Activated gamma-delta T cell (primary cell): ENCODE results near the gene STX7.

Experiments used
- DNase-seq: peaks from one replicate; lab custom pipeline; 2025; lab: John Stamatoyannopoulos, UW

STX7 gene

DNA sequence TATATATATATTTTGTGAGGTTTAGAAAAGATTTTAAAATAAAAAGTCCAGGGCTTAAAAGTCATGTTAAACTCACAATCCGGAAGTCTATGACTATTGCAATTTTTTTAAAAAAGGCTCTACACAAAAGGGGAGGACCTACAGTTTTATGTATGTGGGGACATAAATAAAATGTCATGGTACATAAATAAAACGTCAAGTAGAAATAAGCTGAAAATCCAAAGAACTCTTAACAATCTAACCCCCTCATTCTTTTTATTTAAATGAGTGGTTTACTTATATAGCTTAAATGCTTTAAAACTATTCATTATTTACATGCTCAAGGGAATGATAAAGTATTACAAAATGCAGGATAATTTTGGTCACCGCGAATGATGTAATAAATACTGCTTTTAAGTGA lies 36.2 kb downstream of the STX7 start:
- DNase-seq, result no peak

DNA sequence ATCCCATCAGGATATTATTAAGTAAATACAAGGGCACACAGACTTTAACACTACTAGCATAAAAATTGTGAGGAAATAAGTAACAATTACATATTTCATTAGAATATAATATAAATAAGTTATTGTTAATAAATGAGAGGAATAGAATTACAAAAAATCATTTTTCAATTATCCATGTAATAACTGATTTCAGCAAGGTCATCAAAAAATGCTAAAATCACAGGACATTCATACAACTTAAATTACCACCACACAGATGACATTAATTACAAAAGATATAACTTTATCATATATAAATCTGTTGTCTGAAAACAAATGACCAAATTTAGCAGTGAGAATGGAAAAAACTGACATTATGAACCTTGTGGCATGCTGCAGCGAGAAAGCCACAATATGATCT lies 37.0 kb downstream of the STX7 start:
- no peak for DNase-seq

DNA sequence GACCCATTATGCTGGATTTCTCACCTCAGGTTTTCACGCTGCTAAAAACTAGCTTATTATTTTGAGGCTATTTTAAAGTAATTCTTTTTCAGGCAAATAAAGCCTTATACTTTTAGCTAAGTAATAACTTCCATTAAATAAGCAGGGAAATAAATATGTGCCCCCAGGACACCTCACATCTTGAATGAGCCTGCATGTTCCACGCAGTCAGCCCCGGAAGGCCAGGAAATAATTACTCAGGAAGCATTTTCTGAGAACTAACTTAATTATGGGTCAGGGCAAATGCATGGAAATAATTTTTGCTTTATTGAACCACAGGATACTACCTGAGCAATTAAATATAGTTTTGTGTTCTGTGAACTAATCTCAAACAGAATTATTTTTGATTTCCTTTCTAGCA lies 41.1 kb downstream of the STX7 start:
- DNase-seq, result no peak

DNA sequence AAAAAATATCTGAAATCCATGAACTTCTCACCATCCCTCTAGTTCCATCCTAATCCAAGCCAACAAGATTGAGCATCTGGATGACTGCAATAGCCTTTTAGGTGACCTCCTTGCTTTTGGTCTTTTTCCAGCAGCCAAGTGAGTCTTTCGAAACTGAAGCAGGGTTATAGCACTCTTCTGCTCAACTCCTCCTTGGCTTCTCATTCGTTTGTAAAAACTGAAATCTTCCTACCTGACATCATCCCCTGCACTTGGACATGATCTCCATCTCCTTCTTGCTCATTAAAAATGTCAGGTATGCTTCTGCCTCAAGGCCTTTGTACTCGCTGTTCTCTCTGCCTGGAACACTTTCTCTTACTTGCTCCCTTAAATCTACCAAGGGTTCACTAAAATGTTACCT lies 46.0 kb downstream of the STX7 start:
- no peak for DNase-seq

DNA sequence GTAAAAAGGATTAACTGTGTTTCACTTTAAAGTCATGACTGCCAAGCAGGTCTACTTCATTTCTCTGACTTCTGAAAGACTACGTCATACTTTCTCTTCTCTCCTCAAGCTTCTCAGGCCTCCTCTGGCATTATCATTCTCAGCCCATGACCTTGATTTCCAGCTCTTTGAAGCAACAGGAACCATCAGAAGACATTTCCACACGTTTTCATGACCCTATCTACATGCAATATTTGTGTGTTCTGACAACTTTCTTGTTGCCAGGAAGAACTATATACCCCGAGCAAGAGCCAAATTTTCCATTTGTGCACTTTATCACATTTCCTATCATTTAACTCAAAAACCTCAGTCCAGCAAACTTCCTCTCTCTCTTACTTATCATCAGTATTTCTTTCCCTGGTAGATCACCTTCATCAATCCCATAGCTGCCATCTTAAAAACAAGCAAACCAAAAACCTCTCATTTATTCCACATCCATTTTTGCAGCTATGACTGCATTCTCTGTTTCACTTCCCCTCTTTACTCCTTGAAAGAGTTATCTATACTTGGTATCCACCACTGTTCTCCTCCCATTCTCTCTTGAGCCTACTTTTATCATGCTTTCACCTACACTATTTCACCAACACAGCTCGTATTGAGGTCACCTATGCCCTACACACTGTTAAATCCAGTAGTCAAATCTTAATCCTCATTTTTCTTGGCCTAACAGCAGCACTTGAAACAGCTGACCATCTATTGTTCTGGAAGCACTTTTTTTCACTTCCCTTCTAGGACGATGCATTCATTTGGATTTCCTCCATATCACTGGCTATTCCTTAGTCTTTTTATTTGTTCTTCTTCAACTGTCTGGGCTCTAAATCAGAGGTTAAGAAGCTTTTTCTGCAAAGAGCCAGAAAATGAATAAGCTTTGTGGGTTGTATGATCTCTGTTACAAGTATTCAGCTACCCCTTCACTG lies 47.1 kb downstream of the STX7 start:
- no peak for DNase-seq

DNA sequence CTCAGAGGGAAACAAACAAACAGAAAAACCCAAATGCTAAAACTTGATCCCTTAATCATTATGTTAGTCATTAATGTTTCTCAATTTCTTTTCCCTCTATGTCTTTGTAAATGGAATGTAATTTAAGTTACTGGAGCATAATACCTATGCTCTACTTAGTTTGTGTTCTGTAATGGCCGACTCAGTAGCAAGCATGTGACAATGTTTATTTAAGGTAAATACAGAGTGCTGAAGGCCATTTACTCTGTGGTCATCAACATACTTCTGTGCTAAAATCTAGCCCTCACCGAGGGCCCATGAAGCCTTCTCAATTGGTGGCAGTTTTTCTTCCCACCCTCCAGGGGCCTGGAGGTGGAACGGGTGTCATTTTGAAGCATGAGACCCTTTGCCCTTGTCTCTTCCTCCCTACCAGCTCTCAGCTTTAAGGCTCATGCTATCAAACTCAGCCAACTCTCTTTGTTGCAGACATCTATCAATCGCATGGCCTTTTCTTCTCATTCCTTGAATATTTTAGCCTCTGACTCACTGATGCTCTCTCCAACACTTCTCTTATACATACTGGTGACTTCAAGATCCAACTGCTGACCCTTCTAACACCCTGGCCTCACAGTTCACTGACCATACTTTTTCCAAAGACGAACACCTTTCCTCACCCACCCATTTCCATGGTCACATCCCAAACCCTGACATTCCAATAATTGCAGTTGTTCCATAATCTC lies 48.2 kb downstream of the STX7 start:
- DNase-seq, result no peak

DNA sequence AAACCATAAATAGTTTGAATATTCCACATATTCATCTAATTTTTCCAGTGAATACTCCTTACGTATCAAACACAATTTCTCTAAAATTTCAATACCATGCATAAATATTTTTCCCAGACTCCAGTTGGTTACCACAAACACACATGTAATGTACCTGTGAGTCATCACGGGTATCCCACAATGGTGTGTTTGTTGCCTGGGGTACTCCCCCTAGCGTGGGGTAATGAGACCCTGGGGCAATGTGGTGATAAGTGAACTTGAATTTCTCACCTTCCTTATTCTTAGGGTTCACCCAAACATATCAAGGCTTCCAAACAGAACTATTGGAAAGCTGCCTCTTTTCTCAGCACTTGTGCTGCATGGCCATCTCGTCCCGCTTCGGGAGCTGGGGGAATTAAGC lies 51.0 kb downstream of the STX7 start:
- no peak for DNase-seq

DNA sequence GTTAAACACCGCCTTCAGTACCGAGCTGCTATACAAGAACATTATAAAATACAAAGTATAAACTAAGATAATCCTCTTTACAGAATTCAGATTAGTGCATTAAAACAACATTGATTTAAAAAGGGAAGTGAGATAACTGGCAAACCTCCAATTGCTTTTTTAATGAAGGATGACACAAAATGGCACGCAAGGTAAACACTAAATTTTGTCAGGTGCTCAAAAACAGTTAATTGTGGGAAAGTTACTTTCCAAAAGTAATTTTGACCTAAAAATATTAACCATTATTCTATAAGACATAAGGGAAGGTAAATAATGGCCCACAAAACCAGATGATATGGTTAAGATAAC lies 53.3 kb downstream of the STX7 start:
- no peak for DNase-seq

DNA sequence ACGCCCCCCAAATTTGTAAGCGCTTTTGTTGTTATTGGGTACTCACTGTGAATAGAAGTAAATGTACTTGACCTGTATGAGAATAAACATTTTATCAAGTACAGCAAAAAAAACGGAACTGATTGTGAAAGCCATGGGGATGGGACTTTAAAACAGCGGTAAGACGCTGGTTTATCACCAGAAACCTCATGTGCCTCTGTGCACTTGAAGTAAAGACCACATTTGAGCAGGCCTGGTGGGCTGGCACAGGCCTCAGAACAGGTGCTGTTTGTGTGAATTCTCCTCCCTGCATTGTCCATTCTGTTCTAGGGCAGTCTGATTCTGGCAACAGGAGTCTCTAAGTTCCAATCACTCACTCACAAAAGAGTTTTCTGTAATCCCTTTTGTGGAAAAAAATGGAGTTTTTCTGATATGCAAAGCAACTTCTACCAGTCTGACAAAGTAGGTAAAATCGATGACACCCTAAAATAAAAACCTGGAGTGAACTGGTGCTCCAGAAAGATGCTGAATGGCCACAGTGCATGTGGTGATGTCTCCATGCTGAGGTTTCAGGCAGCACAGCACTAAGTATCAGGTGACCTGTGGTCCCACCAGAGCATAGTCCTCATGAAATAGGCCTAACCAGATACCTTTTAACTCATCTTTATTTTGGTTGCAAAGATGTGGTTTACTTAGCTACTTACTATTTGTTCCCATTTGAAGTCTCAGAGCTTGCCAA lies 53.9 kb downstream of the STX7 start:
- DNase-seq, result no peak

DNA sequence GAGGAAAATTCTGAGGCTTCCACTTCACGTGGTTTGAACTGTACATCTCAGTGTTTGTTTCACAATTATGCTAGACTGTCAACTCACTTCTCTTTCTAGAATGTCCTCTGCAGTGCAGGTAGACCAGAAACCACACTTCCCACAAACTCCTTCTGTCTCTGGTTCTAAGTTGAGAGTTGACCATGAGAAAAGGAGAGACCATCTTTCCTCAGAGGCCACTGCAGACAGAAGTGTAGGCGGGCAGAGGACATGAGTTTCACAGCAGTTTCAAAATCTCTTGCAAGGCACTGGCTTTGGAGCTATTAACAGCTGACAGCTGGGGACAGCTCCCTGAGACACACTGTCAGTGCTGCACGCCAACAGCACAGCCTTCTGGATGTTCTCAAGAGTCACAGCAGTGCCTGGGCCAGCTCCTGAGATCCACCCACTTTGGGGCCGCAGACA lies 56.2 kb downstream of the STX7 start:
- no peak for DNase-seq

DNA sequence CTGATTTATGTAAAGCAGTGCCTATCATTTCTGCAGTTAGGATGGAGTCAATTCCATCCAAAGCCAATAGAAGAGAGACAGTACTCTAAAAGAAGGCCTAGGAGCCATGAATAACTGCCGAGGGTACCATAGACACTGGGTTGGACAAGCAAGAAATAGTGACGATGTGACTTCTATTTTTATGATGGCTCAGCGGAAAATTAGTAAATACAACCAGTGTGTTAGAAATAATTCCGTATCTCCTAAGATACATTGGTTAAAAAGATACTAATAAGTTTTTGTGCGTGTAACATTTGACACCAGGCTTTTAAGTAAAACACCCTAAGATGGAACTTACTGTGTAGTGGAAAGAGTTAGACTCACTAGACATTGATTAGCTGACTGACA lies 66.1 kb downstream of the STX7 start:
- DNase-seq, result no peak

DNA sequence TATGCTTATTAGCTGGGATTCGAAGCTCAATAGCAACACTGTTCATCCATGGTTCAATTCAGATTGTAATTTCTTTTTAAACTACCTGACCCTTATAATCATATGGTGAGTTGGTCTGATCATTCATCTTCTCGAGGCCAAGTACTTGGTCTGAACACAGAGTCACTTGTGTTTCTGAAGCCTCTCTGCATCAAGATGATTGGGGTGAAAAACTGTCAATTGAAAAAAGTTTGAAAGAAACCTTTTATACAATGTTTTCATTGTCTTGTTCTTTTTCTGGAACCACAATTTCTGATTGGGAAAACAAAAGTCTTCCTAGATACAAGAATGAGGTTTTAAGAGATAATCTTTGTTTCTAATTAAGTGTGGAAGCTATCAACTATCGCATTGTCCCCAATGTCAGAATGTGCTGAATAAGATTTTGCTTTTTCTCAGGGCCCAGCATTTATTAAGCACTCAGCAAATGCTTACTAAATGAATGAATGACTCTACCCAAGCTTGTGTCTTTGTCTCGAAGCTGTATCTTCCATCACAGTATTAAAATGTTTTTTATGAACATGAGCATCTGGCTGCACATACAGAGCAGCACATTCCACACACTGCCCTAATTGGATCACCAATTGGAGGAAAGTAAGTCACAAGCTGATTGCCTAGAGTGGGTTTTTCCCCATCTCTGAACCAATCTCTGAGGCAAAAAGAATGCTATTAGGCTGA lies 66.6 kb downstream of the STX7 start:
- no peak for DNase-seq

DNA sequence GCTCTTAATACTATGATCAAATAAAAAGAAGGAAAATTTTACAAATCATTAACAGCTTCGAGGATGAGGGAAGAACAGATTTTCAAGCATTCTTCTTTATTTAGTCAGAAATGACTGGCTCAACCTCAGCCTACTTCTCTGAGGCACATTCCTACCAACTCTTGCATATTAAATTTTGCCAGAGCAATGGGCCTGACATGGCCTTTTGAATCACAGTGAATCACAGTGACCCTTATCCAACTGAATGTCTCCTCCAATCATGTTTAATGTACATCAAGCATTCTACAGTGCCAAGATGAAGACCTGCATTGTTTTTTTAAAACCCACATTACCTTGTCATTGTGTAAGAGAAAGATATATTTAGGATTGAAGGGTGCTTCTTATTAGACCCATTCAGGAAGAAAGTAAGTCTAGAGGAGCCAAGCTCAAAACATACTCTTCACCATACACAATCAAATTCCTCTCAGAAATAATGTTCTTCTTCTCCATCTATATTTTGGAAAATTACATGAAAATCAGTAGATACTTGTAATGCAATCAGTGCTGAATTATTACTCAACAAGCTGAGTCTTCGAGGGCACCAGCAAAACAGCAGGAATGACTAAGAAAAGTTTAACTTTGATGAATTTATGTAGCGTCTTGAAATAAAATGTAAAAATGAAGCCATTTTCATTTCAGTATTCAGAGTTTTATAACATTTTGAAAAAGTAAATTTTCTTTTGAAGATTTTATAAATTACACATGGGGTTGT lies 67.5 kb downstream of the STX7 start:
- DNase-seq, result no peak

DNA sequence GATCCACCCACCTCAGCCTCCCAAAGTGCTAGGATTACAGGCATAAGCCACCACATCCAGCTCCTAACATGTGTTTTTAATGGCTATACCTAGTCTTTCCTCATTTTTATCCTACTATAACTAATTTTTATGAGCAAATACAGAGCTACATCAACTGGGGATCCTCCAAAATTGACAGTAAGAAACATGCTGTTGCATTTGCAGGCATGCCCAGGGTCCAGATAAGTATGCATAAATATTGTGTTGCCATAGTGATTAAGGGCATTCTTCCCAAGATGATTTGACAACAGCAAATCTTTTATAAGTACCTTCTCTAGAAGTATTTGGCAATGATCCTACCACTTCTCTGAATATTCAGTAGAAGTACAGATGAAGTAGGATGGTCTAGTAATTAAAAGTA lies 69.7 kb downstream of the STX7 start:
- DNase-seq, result no peak

DNA sequence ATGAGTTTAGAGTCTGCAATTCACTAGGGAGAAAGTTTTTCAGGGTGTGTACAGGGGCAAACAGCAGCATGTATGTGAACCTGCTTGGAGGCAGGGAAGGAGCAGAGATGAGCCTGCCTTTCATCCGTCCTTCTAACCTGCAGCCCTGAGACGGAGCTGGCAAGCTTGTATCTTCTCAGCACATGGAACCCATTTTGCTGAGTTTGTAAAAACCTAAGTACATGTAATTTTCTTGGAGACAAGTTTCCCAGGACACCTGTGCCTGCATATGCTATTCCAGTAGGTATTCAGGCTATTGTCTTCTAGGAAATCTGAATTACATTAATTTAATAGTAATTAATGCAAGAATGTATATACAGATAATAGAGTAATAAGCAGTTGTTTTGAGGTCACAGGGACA lies 82.8 kb downstream of the STX7 start:
- no peak for DNase-seq

DNA sequence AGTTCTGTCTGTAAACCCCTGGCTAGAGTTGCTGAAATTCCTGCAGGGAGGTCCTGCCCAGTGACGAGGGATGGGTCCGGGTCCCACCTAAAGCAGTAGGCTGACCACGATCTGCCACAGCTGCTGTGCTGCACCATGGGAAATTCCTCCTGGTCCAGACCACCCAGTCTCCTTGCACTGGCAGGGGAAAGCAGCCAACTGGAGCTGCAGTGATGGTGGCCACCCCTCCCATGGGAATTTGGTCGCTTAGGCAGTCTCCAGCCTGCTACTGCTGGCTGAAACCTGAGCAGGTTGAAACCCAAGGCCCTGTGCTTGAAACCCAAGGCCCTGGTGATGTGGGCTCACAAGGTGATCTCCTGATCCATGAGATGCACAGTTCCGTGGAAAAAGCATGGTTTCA lies 87.7 kb downstream of the STX7 start:
- no peak for DNase-seq

DNA sequence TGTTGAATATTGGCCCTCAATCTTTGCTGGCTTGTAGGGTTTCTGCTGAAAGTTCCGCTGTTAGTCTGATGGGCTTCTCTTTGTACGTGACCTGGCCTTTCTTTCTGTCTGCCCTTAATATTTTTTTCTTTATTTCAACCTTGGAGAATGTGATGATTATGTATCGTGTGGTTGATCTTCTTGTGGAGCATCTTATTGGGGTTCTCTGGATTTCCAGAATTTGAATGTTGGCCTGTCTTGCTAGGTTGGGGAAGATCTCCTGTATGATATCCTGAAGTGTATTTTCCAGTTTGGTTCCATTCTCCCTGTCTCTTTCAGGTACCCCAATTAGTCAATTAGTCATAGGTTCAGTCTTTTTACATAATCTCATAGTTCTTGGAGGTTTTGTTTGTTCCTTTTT lies 89.1 kb downstream of the STX7 start:
- DNase-seq, result no peak

DNA sequence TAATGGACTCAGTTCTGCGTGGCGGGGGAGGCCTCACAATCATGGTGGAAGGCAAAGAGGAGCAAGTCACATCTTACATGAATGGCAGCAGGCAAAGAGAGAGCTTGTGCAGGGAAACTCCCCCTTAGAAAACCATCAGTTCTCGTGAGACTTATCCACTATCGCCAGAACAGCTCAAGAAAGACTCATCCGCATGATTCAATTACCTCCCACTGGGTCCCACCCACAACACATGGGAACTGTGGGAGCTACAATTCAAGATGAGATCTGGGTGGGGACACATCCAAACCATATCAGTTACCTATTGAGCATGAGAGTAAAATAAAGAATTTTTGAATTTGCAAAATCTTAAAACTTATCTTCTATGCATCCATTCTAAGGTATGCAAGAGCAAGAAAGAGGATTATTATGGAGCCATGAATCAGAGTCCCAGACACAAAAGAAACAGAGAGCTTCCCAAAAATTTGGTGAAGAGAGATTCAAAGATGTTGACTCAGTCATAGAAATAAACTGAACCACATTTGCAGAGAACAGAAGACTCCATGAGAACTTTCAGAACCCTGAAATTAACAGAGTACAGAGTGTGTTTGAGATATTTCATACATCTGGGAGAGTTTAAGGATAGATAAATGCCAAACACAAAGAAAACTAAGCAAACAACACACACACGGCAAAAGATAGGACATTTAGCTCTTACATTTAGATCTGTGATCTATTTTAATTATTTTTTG lies 94.5 kb downstream of the STX7 start:
- no peak for DNase-seq

DNA sequence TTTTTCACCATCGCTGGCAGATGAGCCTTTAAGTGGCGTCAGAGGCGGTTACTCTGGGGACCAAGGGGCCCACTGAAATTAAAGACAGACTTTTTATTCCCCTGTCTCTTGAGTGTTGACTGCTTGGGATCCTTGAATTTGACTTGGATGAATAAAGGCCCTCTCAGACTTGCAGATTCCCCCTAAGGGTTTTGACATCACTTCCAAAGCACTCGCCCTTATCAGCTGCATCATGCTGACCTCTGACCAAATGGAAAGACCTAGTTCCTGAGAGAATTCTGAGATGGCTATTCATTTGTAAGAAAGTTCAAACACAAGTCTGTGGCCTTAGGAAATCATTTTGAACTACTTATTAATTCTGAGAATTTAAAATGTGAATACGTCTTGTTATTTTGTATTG lies 98.2 kb downstream of the STX7 start:
- no peak for DNase-seq

DNA sequence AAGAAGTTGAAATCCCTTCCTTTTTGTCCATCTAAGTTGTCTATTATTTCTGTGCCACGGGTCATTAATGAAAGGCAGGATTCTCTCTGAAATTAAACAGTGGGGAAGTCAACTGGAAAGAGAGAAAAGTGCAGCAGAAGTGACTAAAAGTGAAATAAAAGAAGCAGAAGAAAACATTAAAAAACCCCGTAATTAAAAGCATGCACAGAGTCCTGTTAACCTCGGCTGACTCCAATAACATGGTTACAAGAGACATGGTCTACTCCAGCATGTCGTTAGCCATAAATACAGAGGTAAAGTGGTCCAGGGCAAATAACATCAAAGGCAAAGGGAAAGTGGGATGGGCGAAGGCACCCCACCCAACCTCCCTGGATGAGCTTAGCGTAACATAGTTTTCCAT lies 98.6 kb downstream of the STX7 start:
- no peak for DNase-seq

DNA sequence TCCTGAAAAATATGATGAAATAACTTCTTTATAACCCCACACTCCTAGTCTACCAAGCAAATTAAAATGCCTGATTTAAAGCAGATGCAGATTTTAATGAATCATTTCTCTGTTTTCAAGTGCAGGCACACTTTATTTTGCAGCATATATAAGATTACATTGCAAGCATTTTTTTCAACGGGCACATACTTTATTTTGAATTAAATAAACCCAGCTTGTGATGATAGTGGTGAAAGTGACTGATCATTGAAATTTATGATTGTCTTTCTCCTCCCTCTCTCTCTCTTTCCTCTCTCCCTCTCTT lies 99.5 kb downstream of the STX7 start:
- no peak for DNase-seq
